ENCODE data around the gene ZNF12.

The ZNF12 gene

DNA sequence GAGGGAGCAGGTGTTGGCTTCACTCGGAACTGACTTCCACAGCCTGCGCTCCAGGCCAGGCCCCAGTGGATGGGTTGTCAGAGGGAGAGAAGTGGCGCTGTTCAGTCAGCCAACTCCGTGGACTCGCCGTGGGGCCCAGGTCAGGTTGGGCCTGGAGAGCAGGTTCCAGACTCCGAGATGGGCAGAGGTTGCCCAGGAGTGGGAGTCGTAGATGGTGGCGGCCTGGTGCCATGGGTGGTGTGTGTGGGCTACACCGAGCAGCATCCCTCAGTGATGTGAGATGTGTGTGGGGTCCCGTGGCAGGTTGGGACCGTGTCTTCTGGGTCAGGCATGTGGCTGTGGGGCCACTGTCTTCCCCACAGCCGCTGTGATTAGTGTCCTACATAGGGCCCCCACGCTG lies 59.2 kb downstream of the ZNF12 start:
- DNase-seq (ENCODE audit: low spot score) = no peak

GRCh38 chr7:6647080-6647479 lies 59.7 kb downstream of the ZNF12 start:
- no peak for DNase-seq (ENCODE audit: low spot score)

GRCh38 chr7:6646465-6646864 lies 60.3 kb downstream of the ZNF12 start:
- no peak for DNase-seq (ENCODE audit: low spot score)

DNA sequence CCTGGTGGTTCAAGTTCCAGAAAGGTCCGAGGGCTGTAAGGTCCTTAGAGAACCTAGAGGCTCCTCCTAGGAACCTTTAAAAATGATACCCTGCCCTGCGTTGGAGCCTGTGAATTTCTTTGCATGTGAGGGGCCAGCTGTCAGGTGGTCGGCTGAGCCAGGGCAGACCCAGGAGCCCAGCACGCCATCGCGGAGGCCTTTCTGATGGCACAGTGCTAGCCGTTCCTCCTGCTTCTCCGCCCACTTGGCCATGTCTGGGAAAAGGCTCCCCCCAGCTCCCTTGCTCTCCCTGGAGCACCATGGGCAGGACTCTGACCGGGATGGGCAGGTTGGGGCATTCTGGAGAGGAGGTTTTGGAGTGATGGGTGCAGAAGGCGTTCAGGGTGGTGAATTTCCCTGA lies 62.0 kb downstream of the ZNF12 start:
- no peak for DNase-seq (ENCODE audit: low spot score)

GRCh38 chr7:6643915-6644625 lies 62.7 kb downstream of the ZNF12 start:
- no peak for DNase-seq (ENCODE audit: low spot score)

DNA sequence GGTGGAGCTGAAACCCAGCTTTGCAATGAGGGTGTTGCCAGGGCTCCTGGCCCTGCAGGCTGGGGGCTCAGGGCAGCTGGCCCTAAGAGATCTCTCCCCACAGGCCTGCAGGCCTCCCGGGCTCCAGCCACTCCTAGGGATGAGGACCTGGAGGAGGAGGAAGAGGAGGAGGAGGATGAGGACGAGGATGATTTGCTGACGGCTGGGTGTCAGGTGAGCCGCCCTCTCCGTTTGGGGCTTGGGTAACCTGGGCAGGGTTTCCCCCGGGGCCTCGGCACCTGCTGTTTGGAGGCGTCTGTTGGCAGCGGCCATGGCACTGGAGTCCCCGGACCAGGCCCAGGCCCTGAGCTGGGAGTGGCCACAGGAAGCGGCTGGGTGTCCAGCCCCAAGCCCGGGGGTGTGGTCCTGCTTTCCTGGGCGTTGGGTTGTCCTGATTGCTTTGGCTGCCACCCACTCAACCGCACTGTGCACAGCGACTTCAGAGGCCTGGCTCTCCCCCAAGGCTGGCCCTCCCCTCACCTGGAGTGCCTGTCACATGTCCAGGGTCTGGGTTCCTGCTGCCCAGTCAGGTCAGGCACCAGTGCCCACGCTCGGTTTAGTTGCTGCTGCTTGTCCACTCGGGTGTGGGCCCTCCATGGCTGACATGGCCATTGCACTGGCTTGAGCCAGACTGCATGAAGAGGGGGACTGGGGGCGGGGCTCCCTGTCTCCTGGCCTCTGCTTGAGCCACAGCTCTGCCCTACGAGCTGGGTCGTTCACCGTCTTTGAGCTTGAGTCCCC lies 63.7 kb downstream of the ZNF12 start:
- no peak for DNase-seq (ENCODE audit: low spot score)

DNA sequence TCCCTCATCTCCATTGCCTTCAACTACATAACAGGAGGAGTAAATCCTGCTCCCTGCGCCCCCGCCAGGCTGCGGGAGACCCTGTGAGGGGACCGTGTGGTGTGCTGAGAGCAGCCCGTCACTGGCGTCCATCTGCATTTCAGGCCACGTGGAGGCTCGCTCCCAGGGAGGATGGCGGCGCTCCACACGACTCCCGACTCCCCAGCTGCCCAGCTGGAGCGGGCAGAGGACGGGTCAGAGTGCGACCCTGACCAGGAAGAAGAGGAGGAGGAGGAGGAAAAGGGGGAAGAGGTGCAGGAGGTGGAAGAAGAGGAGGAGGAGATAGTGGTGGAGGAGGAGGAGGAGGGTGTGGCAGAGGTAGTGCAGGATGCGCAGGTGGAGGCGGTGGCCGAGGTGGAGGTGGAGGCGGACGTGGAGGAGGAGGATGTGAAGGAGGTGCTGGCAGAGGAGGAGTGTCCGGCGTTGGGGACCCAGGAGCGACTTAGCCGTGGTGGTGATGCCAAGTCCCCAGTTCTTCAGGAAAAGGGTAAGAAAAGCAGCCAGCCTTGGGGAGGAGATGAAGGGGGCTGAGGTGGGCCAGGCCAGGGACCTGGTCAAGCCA lies 64.4 kb downstream of the ZNF12 start:
- DNase-seq (ENCODE audit: low spot score) = no peak

- no peak for DNase-seq (ENCODE audit: low spot score)
Measured at GRCh38 chr7:6641305-6642035, 65.3 kb downstream of the ZNF12 start.

- DNase-seq (ENCODE audit: low spot score) = peak; percentile 67
Measured at GRCh38 chr7:6640246-6640721, 66.5 kb downstream of the ZNF12 start.

DNA sequence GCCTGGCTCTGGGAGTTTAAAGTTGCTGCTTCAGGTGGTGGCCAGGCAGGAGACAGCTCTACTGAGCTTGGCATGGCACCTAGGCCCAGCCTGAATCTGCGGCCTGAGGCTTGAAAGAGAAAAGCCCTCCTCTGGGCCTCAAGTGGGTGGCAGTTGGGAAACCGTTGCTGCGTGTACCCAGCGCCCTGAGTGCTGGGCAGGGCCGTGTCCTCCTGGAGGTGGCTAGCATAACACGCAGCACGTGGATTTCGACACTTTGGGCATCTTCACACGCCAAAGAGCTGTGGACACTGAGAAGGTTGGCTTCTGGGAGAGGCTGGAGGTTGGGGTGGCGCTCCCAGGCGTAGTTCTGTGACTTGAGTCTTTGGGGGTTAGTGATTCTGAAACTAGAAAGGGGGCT lies 67.1 kb downstream of the ZNF12 start:
- DNase-seq (ENCODE audit: low spot score) = no peak

- DNase-seq (ENCODE audit: low spot score) = no peak
Measured at GRCh38 chr7:6639032-6639431, 67.7 kb downstream of the ZNF12 start.

Measured in AG20443 (cell line).